Endodermal cell (in vitro differentiated cells): ENCODE data around the gene ATRX. TPM values are rescaled to one million over a fixed set of nuclear protein-coding genes. Genes with fewer than 3 reads are reported as not detected.

Source experiments
- DNase-seq: peaks from one replicate; pipeline ENCODE4 v3.0.0-alpha.2; 2017
- H3K27ac ChIP-seq: 2 replicates; pipeline ENCODE4 v1.5.1; 2013; ENCODE audit warnings: mild to moderate bottlenecking, low read depth, low read length, moderate library complexity
- H3K27me3 ChIP-seq: 2 replicates; pipeline ENCODE4 v1.6.1; 2013; ENCODE audit warnings: mild to moderate bottlenecking, low read length, moderate library complexity; ENCODE audit not compliant: insufficient read depth, control insufficient read depth, poor library complexity, severe bottlenecking
- H3K36me3 ChIP-seq: 2 replicates; pipeline ENCODE4 v1.7.0; 2013; ENCODE audit warnings: mild to moderate bottlenecking, low read length, moderate library complexity; ENCODE audit not compliant: control insufficient read depth, insufficient read depth
- H3K4me1 ChIP-seq: one replicate; pipeline ENCODE4 v1.7.0; 2013; ENCODE audit warnings: low read length; ENCODE audit not compliant: control insufficient read depth, insufficient read depth
- H3K4me3 ChIP-seq: 2 replicates; pipeline ENCODE4 v1.5.1; 2013; ENCODE audit warnings: mild to moderate bottlenecking, low read length, moderate library complexity
- H3K9ac ChIP-seq: 2 replicates; pipeline ENCODE4 v1.6.1; 2013; ENCODE audit warnings: mild to moderate bottlenecking, low read length, moderate library complexity; ENCODE audit not compliant: poor library complexity, severe bottlenecking; ENCODE audit errors: extremely low read depth
- H3K9me3 ChIP-seq: 2 replicates; pipeline ENCODE4 v1.6.1; 2013; ENCODE audit warnings: mild to moderate bottlenecking, low read length, moderate library complexity; ENCODE audit not compliant: control insufficient read depth
- H3K27ac Mint-ChIP-seq: 2 replicates; pipeline ENCODE4 v1.8.0; 2020; ENCODE audit warnings: mixed read lengths
- H3K27me3 Mint-ChIP-seq: 2 replicates; pipeline ENCODE4 v1.8.0; 2021; ENCODE audit warnings: mild to moderate bottlenecking, mixed read lengths; ENCODE audit not compliant: insufficient read depth
- H3K36me3 Mint-ChIP-seq: 2 replicates; pipeline ENCODE4 v1.8.0; 2020; ENCODE audit warnings: low read depth, mixed read lengths
- H3K4me1 Mint-ChIP-seq: 2 replicates; pipeline ENCODE4 v1.8.0; 2020; ENCODE audit warnings: mixed read lengths
- H3K4me3 Mint-ChIP-seq: 2 replicates; pipeline ENCODE4 v1.8.0; 2020; ENCODE audit warnings: mild to moderate bottlenecking, moderate library complexity, mixed read lengths
- H3K9me3 Mint-ChIP-seq: 2 replicates; pipeline ENCODE4 v1.8.0; 2020; ENCODE audit warnings: mild to moderate bottlenecking, mixed read lengths
- CTCF ChIP-seq: fragments of 200-600 bp; sonication (generic); conservative IDR thresholded peaks from 2 replicates; pipeline ENCODE4 v1.5.0; 2021; ENCODE audit warnings: antibody characterized with exemption, mild to moderate bottlenecking
- WGBS, 2 experiments: methylation state at CpG; one replicate each; pipeline versions ENCODE4 v1.1.5 to v1.1.7; 2013; ENCODE audit warnings: missing lambda C conversion rate in 2 of 2, mixed read lengths in 1 of 2; ENCODE audit not compliant: insufficient coverage in 1 of 2, insufficient read length in 1 of 2; 5-methylcytosine and 5-hydroxymethylcytosine counted together
- total RNA-seq, 2 donors: library from RNA; stranded (reverse); fragmentation: NEBNext Ultra II Directional in 1 of 2; extraction: Animal tissue kit (Norgen Biotek cat#: 25700) in 1 of 2; gene quantifications; 2 replicates in 1 of 2; 3 replicates in 1 of 2; pipeline ENCODE4 v1.2.1, GENCODE V29; 2021

ATRX gene
- total RNA-seq, 2 donors from 2014 or later = 120 to 137 TPM

- WGBS, 2 experiments = 97 to 100% methylated on average over 1 to 3 of the region's 3 CpGs
- H3K9me3 ChIP-seq = no peaks in the 10 kb centered on the region
- Mint-ChIP-seq H3K36me3 (peaks cover 15% of the 10 kb centered on the region), H3K4me3 (no peak overlapping the region), H3K9me3 (peaks cover 36% of the 10 kb centered on the region), H3K27ac (no peak overlapping the region), H3K27me3 (no peaks in the 10 kb centered on the region), H3K4me1 (peaks cover 3% of the 10 kb centered on the region)
- no peak overlapping the region for H3K4me3 ChIP-seq
- no peak overlapping the region for H3K9ac ChIP-seq
- H3K36me3 ChIP-seq = peaks cover 37% of the 10 kb centered on the region
- TF ChIP-seq CTCF = no peak
- H3K4me1 ChIP-seq = no peaks in the 10 kb centered on the region
- no peaks in the 10 kb centered on the region for H3K27me3 ChIP-seq
- H3K27ac ChIP-seq = no peak overlapping the region
- DNase-seq = no peak
These were observed 87.8 kb downstream of the ATRX start for GRCh38 chrX:77698242-77698641.

- H3K4me1 ChIP-seq = no peaks in the 10 kb centered on the region
- H3K9me3 ChIP-seq = no peaks in the 10 kb centered on the region
- no peak overlapping the region for H3K4me3 ChIP-seq
- peaks cover 25% of the 10 kb centered on the region for H3K36me3 Mint-ChIP-seq
- no peak for TF ChIP-seq CTCF
- peaks cover 3% of the 10 kb centered on the region for H3K4me1 Mint-ChIP-seq
- H3K9ac ChIP-seq = no peak overlapping the region
- H3K27me3 ChIP-seq = no peaks in the 10 kb centered on the region
- H3K4me3 Mint-ChIP-seq = no peak overlapping the region
- peaks cover 58% of the 10 kb centered on the region for H3K36me3 ChIP-seq
- H3K27ac ChIP-seq = no peak overlapping the region
- no peak overlapping the region for H3K27ac Mint-ChIP-seq
- H3K9me3 Mint-ChIP-seq = peaks cover 19% of the 10 kb centered on the region
- DNase-seq = no peak
- H3K27me3 Mint-ChIP-seq = no peaks in the 10 kb centered on the region
These were observed 91.5 kb downstream of the ATRX start for GRCh38 chrX:77694491-77694890.

GRCh38 chrX:77693594-77693993, 92.4 kb downstream of the ATRX start:
- Mint-ChIP-seq H3K4me3 (no peak overlapping the region), H3K4me1 (peaks cover 3% of the 10 kb centered on the region), H3K36me3 (peaks cover 25% of the 10 kb centered on the region), H3K9me3 (peaks cover 17% of the 10 kb centered on the region), H3K27me3 (no peaks in the 10 kb centered on the region), H3K27ac (no peak overlapping the region)
- H3K27ac ChIP-seq = no peak overlapping the region
- 95% methylated on average over 4 to 5 of the region's 5 CpGs for WGBS, 2 experiments
- no peak overlapping the region for H3K4me3 ChIP-seq
- H3K9ac ChIP-seq = no peak overlapping the region
- no peaks in the 10 kb centered on the region for H3K9me3 ChIP-seq
- no peaks in the 10 kb centered on the region for H3K4me1 ChIP-seq
- DNase-seq = no peak
- H3K36me3 ChIP-seq = peaks cover 65% of the 10 kb centered on the region
- no peaks in the 10 kb centered on the region for H3K27me3 ChIP-seq
- no peak for TF ChIP-seq CTCF
